GM12872 (cell line): ENCODE data around the gene NCOR1.

Experiments
- CTCF ChIP-seq: IDR thresholded peaks from 3 replicates; pipeline ENCODE4 v1.5.1; 2011; ENCODE audit warnings: low read depth, mild to moderate bottlenecking, low read length, moderate library complexity; ENCODE audit not compliant: insufficient read depth

Gene NCOR1

DNA sequence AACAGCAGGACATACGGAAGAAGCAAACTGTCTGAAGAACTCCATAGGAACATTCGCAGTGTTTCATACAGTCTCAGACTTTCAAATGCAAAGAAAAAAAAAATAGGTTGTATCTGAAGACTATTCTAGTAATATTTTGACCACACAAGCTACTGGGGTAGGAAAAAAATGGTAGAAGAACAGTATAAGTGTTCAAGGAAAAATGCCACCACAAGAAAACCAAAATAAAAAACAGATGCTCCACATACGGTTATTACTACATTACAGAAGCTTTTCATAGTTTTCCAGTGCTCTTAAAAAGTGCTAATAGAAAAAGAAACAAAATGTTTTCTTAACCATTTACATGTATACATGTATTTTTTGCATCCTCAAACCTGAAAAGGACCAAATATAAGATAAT, 3.7 kb downstream of the NCOR1 start:
- no peak for TF ChIP-seq CTCF

DNA sequence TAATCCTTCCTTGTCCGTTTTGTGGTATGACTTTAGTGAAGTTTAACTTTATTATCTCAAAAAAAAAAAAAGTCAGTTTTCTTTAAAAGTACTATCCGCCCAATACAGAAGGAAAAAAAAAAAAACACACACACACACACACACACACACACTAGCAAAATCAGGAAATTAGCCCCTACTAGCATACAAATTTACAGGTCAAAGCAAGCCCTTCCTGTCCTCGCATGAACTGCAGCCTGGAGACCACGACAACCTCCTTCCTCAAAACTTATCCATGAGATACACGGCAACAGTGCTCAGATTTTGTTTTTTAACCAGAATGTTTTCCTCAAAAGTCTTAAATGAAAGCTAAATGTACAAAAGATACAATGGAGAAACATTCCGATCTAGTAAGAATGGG, 16.2 kb downstream of the NCOR1 start:
- TF ChIP-seq CTCF: no peak

DNA sequence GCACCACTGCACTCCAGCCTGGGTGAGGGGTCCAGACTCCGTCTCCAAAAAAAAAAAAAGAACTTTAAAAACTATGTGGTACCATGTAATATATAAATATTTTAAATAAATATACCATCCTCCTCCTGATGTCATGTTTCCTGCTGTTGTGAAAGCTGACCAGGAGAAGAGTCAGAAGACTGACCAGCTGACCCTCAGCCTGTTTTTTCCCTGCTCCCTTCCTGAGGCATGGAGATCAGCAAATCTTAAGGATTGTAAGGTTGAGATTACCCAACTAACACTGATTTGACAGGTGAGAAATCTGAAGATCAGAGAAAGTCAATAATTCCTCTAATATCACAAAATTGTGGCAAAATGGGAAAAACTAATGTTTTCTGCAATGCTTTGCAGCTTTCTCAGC, 18.1 kb downstream of the NCOR1 start:
- TF ChIP-seq CTCF: no peak

GRCh38 chr17:16191604-16192003, 23.7 kb downstream of the NCOR1 start:
- no peak for TF ChIP-seq CTCF

GRCh38 chr17:16190703-16191360, 24.5 kb downstream of the NCOR1 start:
- TF ChIP-seq CTCF: no peak

- no peak for TF ChIP-seq CTCF
These were observed 25.5 kb downstream of the NCOR1 start for GRCh38 chr17:16189791-16190348.

DNA sequence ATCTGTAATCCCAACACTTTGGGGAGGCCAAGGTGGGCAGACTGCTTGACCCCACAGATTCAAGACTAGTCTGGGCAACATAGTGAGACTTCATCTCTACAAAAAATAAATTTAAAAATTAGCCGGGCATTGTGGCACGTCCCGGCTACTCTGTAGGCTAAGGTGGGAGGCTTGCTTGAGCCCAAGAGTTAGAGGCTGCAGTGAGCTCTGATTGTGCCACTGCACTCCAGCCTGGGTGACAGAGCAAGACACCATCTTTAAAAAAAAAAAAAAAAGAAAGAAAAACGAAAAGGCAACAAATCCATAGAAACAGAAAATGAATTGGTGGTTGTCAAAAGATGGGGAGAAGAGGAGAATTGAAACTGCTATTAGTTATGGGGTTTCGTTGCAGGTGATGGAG, 27.7 kb downstream of the NCOR1 start:
- TF ChIP-seq CTCF: no peak

GRCh38 chr17:16181581-16181980, 33.8 kb downstream of the NCOR1 start:
- no peak for TF ChIP-seq CTCF
